B cell (primary cell): Measurements from ENCODE around the gene KLHL26.

ENCODE experiments used
- EZH2 ChIP-seq: IDR thresholded peaks from 2 replicates; pipeline ENCODE4 v1.6.1; 2012; ENCODE audit warnings: borderline replicate concordance, low read depth, mild to moderate bottlenecking, moderate library complexity, low read length; ENCODE audit not compliant: insufficient read depth, poor library complexity, severe bottlenecking
- TF ChIP-seq, protein P1 (sequence below): fragments of 200-600 bp; IDR thresholded peaks from one replicate; pipeline ENCODE4 v1.8.0; 2022; ENCODE audit warnings: antibody characterized with exemption, mild to moderate bottlenecking

DNA sequence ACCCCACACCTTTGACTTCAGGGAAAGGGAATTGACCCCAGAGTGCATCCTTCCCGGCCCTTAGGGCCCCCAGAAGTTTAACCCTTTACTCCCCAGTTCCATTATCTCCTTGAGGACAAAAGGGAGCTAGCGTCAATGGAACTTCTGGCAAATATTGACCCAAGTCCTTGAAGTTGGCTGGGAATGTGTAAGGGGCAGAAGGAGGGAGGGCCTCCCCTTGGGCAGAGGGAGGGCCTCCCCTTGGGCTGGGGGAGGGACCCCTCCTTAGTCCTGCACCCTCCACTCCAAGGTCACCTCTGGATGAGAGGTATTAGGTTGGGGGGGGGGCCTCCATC, 27.1 kb upstream of the KLHL26 start:
- TF ChIP-seq EZH2, result no peak
- TF ChIP-seq, protein P1, sequence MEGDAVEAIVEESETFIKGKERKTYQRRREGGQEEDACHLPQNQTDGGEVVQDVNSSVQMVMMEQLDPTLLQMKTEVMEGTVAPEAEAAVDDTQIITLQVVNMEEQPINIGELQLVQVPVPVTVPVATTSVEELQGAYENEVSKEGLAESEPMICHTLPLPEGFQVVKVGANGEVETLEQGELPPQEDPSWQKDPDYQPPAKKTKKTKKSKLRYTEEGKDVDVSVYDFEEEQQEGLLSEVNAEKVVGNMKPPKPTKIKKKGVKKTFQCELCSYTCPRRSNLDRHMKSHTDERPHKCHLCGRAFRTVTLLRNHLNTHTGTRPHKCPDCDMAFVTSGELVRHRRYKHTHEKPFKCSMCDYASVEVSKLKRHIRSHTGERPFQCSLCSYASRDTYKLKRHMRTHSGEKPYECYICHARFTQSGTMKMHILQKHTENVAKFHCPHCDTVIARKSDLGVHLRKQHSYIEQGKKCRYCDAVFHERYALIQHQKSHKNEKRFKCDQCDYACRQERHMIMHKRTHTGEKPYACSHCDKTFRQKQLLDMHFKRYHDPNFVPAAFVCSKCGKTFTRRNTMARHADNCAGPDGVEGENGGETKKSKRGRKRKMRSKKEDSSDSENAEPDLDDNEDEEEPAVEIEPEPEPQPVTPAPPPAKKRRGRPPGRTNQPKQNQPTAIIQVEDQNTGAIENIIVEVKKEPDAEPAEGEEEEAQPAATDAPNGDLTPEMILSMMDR, result no peak
